K562 (cell line): ENCODE results near the gene HS3ST3B1. TPM values are rescaled to one million over a fixed set of nuclear protein-coding genes. Genes with fewer than 3 reads are reported as not detected.

Experiments
- ATAC-seq: fragments of 200-7000 bp; cut with Tn5 transposase; 3 replicates; pipeline ENCODE4 v1.9.1; 2020; ENCODE audit warnings: moderate library complexity
- Bru-seq: library from RNA; stranded (reverse); fragments of 400-500 nt; gene quantifications from one replicate; lab custom pipeline; 2021; lab: Mats Ljungman, UMichigan
- BruChase-seq, 2 experiments: library from RNA; stranded (reverse); fragments of 400-500 nt; gene quantifications; one replicate each; lab custom pipeline; 2021; lab: Mats Ljungman, UMichigan
- BruUV-seq: library from RNA; stranded (reverse); fragments of 400-500 nt; replicated peaks from 2 replicates; lab custom pipeline; 2021; lab: Mats Ljungman, UMichigan
- CTCF ChIA-PET: fragments of 300-600 bp; formaldehyde crosslinking; extraction: SDS; loops from one replicate; lab custom pipeline; 2021; ENCODE audit warnings: low intra/inter-chr PET ratio; lab: Yijun Ruan, JAX
- POLR2A ChIA-PET: fragments of 300-600, 350-650 bp; sonication (Branson Sonifier 250); formaldehyde crosslinking; extraction: SDS; loops from one replicate; lab custom pipeline; 2021; ENCODE audit warnings: antibody characterized with exemption, inconsistent platforms; lab: Yijun Ruan, JAX
- DNase-seq, 4 experiments: peaks; one replicate each; pipeline versions ENCODE4 v3.0.0 to v3.0.0-alpha.2; 2011 to 2018; ENCODE audit warnings: low spot score in 3 of 4, mixed read lengths in 3 of 4; ENCODE audit errors: extremely low read depth in 1 of 4
- FAIRE-seq: peaks from 2 replicates; lab custom pipeline; 2011; peaks lifted over from hg19 to GRCh38; lab: Jason Lieb, UNC
- H2AFZ ChIP-seq: 2 replicates; pipeline ENCODE4 v1.6.0; 2011; ENCODE audit warnings: low read depth, low read length, control low read depth, inconsistent platforms
- H3K27ac ChIP-seq: fragments of 200-600 bp; 3 replicates; pipeline ENCODE4 v1.8.0; 2011; ENCODE audit warnings: low read depth, mild to moderate bottlenecking, control low read depth, inconsistent platforms, low read length, moderate library complexity, mixed read lengths; ENCODE audit errors: extremely low read depth
- H3K27me3 ChIP-seq, 2 experiments: fragments of 300-600 bp in 1 of 2; 2 replicates in 1 of 2; 3 replicates in 1 of 2; pipeline versions ENCODE4 v1.6.0 to v1.8.0; 2011; ENCODE audit warnings: inconsistent platforms in 2 of 2, low read length in 2 of 2, mild to moderate bottlenecking in 1 of 2, mixed read lengths in 1 of 2, moderate library complexity in 1 of 2; ENCODE audit not compliant: control insufficient read depth in 2 of 2, insufficient read depth in 2 of 2
- H3K36me3 ChIP-seq: fragments of 300-600 bp; 3 replicates; pipeline ENCODE4 v1.8.0; 2011; ENCODE audit warnings: mild to moderate bottlenecking, low read length, inconsistent platforms; ENCODE audit not compliant: control insufficient read depth, insufficient read depth
- H3K4me1 ChIP-seq, 2 experiments: fragments of 200-600 bp in 1 of 2; replicated peaks in 1 of 2; 2 replicates in 1 of 2; 3 replicates in 1 of 2; pipeline versions ENCODE4 v1.5.1 to v1.8.0; 2011; ENCODE audit warnings: inconsistent platforms in 2 of 2, low read length in 2 of 2, mild to moderate bottlenecking in 1 of 2, mixed read lengths in 1 of 2, moderate library complexity in 1 of 2; ENCODE audit not compliant: control insufficient read depth in 2 of 2, insufficient read depth in 2 of 2
- H3K4me2 ChIP-seq: 2 replicates; pipeline ENCODE4 v1.6.1; 2011; ENCODE audit warnings: low read length, control low read depth, inconsistent platforms, mixed read lengths; ENCODE audit not compliant: insufficient read depth
- H3K4me3 ChIP-seq: fragments of 200-600 bp; sonication (generic), shearing (Covaris generic); 2 replicates; pipeline ENCODE4 v1.5.1; 2016; ENCODE audit warnings: control low read depth, inconsistent platforms
- H3K79me2 ChIP-seq: fragments of 200-600 bp; 3 replicates; pipeline ENCODE4 v1.8.0; 2011; ENCODE audit warnings: low read length, inconsistent platforms; ENCODE audit not compliant: control insufficient read depth, insufficient read depth
- H3K9ac ChIP-seq, 2 experiments: 2 replicates each; pipeline versions ENCODE4 v1.6.0 to v1.6.1; 2011; ENCODE audit warnings: low read depth in 2 of 2, low read length in 2 of 2, control low read depth in 1 of 2, inconsistent platforms in 1 of 2, mild to moderate bottlenecking in 1 of 2, mixed read lengths in 1 of 2; ENCODE audit not compliant: insufficient read depth in 1 of 2
- H3K9me1 ChIP-seq: one replicate; pipeline ENCODE4 v1.6.0; 2011; ENCODE audit warnings: inconsistent platforms, mild to moderate bottlenecking, low read length, moderate library complexity; ENCODE audit not compliant: control insufficient read depth, insufficient read depth
- H3K9me3 ChIP-seq: replicated peaks from 2 replicates; pipeline ENCODE4 v1.5.1; 2011; ENCODE audit warnings: low read depth, low read length, inconsistent platforms; ENCODE audit not compliant: control insufficient read depth, insufficient read depth
- H4K20me1 ChIP-seq: replicated peaks from 2 replicates; pipeline ENCODE4 v1.6.1; 2011; ENCODE audit warnings: low read length, inconsistent platforms, mixed read lengths; ENCODE audit not compliant: control insufficient read depth, insufficient read depth
- GABPA ChIP-seq: fragments of 200-800 bp; sonication (Bioruptor generic); conservative IDR thresholded peaks from 2 replicates; pipeline ENCODE4 v1.6.1; 2016; ENCODE audit warnings: low read depth, missing genetic modification characterization, missing compliant biosample characterization
- HEY1 ChIP-seq: fragments of 250-450 bp; sonication (Bioruptor Pico); IDR thresholded peaks from 2 replicates; pipeline ENCODE4 v1.5.0; 2020; ENCODE audit warnings: mild to moderate bottlenecking, moderate library complexity, borderline replicate concordance
- PML ChIP-seq: IDR thresholded peaks from 2 replicates; pipeline ENCODE4 v1.6.1; 2012; ENCODE audit warnings: low read length, inconsistent platforms
- POLR2AphosphoS5 ChIP-seq: IDR thresholded peaks from 2 replicates; pipeline ENCODE4 v1.6.1; 2011; ENCODE audit warnings: mild to moderate bottlenecking, low read depth, low read length, moderate library complexity; ENCODE audit not compliant: control insufficient read depth, insufficient read depth
- RFX1 ChIP-seq: fragments of 450-650 bp; IDR thresholded peaks from 2 replicates; pipeline ENCODE4 v1.6.1; 2016; ENCODE audit warnings: mild to moderate bottlenecking, moderate library complexity
- U2AF2 ChIP-seq: fragments of 200-400 bp; formaldehyde crosslinking; optimal IDR thresholded peaks from 2 replicates; pipeline ENCODE3; 2017; ENCODE audit warnings: low read depth, mild to moderate bottlenecking, low read length
- YY1 ChIP-seq, 3 experiments: IDR thresholded peaks; 2 replicates each; pipeline ENCODE4 v1.6.1; 2011; ENCODE audit warnings: low read length in 2 of 3, mild to moderate bottlenecking in 2 of 3, moderate library complexity in 2 of 3, borderline replicate concordance in 1 of 3, control low read depth in 1 of 3, low read depth in 1 of 3; ENCODE audit not compliant: insufficient read depth in 3 of 3, insufficient replicate concordance in 2 of 3, control insufficient read depth in 1 of 3, insufficient read length in 1 of 3; ENCODE audit errors: extremely low read depth in 1 of 3
- ZNF79 ChIP-seq: fragments of 250-450 bp; sonication (Bioruptor Pico); IDR thresholded peaks from 2 replicates; pipeline ENCODE4 v1.4.0; 2020; ENCODE audit warnings: low read depth, mild to moderate bottlenecking, moderate library complexity
- ZNF830 ChIP-seq: fragments of 250-450 bp; sonication (Bioruptor Pico); IDR thresholded peaks from 2 replicates; pipeline ENCODE4 v1.5.0; 2021; ENCODE audit warnings: mild to moderate bottlenecking
- WGBS: fragments of 100-300 bp; shearing (Covaris generic); methylation state at CpG from one replicate; pipeline ENCODE4 v1.1.6; 2016; ENCODE audit warnings: low coverage, mixed read lengths; ENCODE audit not compliant: insufficient coverage; ENCODE audit errors: missing lambda C conversion rate; 5-methylcytosine and 5-hydroxymethylcytosine counted together
- in situ Hi-C: fragments of 300-500 bp; cut with MboI; formaldehyde crosslinking; loops from 4 replicates; pipeline ENCODE4 v1.15.0; 2018; ENCODE audit warnings: inconsistent platforms, mixed read lengths
- intact Hi-C: fragments of 100-400 bp; cut with micrococcal nuclease; formaldehyde crosslinking; loops from 2 replicates; pipeline ENCODE4 v1.14.2; 2022
- long read RNA-seq, 3 experiments: library from polyadenylated mRNA in 2 of 3; library from RNA in 1 of 3; unstranded in 2 of 3; stranded (forward) in 1 of 3; transcript quantifications; one replicate each; pipeline ENCODE4 v2.0.0, GENCODE V29; 2019 to 2022
- polyA minus RNA-seq, 3 experiments: library from RNA; depleted of rRNA, polyadenylated mRNA; stranded (reverse); fragments of >200 nt; gene quantifications; 2 replicates each; pipeline ENCODE4 v1.2.3, GENCODE V29; 2011
- polyA plus RNA-seq, 8 experiments: library from polyadenylated mRNA; depleted of rRNA in 4 of 8; stranded (reverse) in 5 of 8; unstranded in 3 of 8; fragments of >200 nt; fragmentation: Nextera tagmentation in 2 of 8; fragmentation: Illumina TruSeq in 1 of 8; extraction: Ambion mirVana in 2 of 8; extraction: Trizol in 1 of 8; gene quantifications; 2 replicates each; pipeline versions ENCODE4 v1.2.1 to v1.2.3, GENCODE V29; 2011 to 2014; ENCODE audit warnings: inconsistent platforms in 1 of 8, missing spikeins in 1 of 8
- total RNA-seq, 7 experiments: library from RNA; depleted of rRNA in 6 of 7; stranded (reverse); fragments of >200 nt in 6 of 7; fragmentation: Illumina TruSeq in 2 of 7; extraction: Trizol in 2 of 7; gene quantifications; 2 replicates each; pipeline versions ENCODE4 v1.2.1 to v1.2.3, GENCODE V29; 2011 to 2021; ENCODE audit warnings: low replicate concordance in 1 of 7

The HS3ST3B1 gene
- total RNA-seq (2011; cell fraction: chromatin; rRNA removed; ENCODE audit: low replicate concordance): 4.9 and 5.2 TPM in 2 replicates
- 9.3 and 11.5 TPM in 2 replicates for total RNA-seq (2011; cell fraction: nucleolus; rRNA removed)
- total RNA-seq (2011; cell fraction: nucleoplasm; rRNA removed): 8.4 and 12.7 TPM in 2 replicates
- 8.0 and 10.5 TPM in 2 replicates for total RNA-seq (2014; rRNA removed)
- total RNA-seq (2014; rRNA removed; fragmentation: Illumina TruSeq; extraction: Trizol): 3.3 and 3.4 TPM in 2 replicates
- total RNA-seq (2015; rRNA removed; fragmentation: Illumina TruSeq; extraction: Trizol): 5.5 and 5.7 TPM in 2 replicates
- total RNA-seq (2021): 12.9 and 13.0 TPM in 2 replicates
- polyA plus RNA-seq (2011; rRNA removed): 1.9 and 2.7 TPM in 2 replicates
- 2.2 and 3.6 TPM in 2 replicates for polyA plus RNA-seq (2011; cell fraction: cytosol; rRNA removed)
- polyA plus RNA-seq (2011; cell fraction: nucleus; rRNA removed): 2.8 and 3.8 TPM in 2 replicates
- 5.4 and 5.9 TPM in 2 replicates for polyA plus RNA-seq (2012)
- polyA plus RNA-seq (2014; fragmentation: Illumina TruSeq; extraction: Trizol): 2.5 and 2.6 TPM in 2 replicates
- polyA plus RNA-seq (2014; fragmentation: Nextera tagmentation; extraction: Ambion mirVana): 1 to 10 TPM; 2.6 to 5.3 TPM
- polyA plus RNA-seq (2014; rRNA removed): 3.7 and 3.9 TPM in 2 replicates
- polyA minus RNA-seq (2011; rRNA and poly(A)+ RNA removed): 4.1 and 5.5 TPM in 2 replicates
- 3.9 and 6.8 TPM in 2 replicates for polyA minus RNA-seq (2011; cell fraction: cytosol; rRNA and poly(A)+ RNA removed)
- polyA minus RNA-seq (2011; cell fraction: nucleus; rRNA and poly(A)+ RNA removed): 5.5 and 7.1 TPM in 2 replicates
- percentile 67 among the genes with signal in this experiment for Bru-seq, nascent RNA
- percentile 60 among the genes with signal in this experiment for BruChase-seq, experiment 1, labeled RNA remaining after a 2-hour chase
- BruChase-seq, experiment 2, labeled RNA remaining after a 6-hour chase: percentile 63 among the genes with signal in this experiment
- long read RNA-seq, experiment 1, full-length matches to known transcripts: 4 of 30 reads
- long read RNA-seq, experiment 1, partial matches to known transcripts: 1 of 30 reads
- long read RNA-seq, experiment 1, other reads (novel, unspliced or antisense): 25 of 30 reads
- long read RNA-seq, experiment 2, full-length matches to known transcripts: 1 of 4 reads
- long read RNA-seq, experiment 2, partial matches to known transcripts: 0 of 4 reads
- long read RNA-seq, experiment 2, other reads (novel, unspliced or antisense): 3 of 4 reads
- long read RNA-seq, experiment 3, partial matches to known transcripts: 0 of 3 reads
- long read RNA-seq, experiment 3, other reads (novel, unspliced or antisense): 2 of 3 reads

- Histone ChIP-seq H2AFZ (peak within 1 kb of the TSS; percentile 89), H3K36me3 (peaks cover 7% of the 10 kb centered on the region; the same call in 1 of the 3 replicates), H3K4me3 (peak within 1 kb of the TSS; percentile 54), H3K9me1 (no peaks in the 10 kb centered on the region), H3K9ac (peak within 1 kb of the TSS; percentile 73 to 96), H3K79me2 (peaks cover 47% of the 10 kb centered on the region), H3K27ac (peak within 1 kb of the TSS; percentile 70), H3K9me3 (no peaks in the 10 kb centered on the region), H3K27me3 (peaks cover 0 to 3% of the 10 kb centered on the region in 2 experiments; a peak in 2 of 5 replicates), H3K4me1 (peaks cover 22 to 43% of the 10 kb centered on the region in 2 experiments; a peak in 4 of 5 replicates), H4K20me1 (0 out of 2 replicates have a peak, but pooled peaks cover 6% of the 10 kb centered on the region), H3K4me2 (peak within 1 kb of the TSS; percentile 95)
- intact Hi-C loops: loop anchor here (5.0 kb wide), 1 partner anchor 37 kb away; no protein-coding TSS in a partner anchor
- 0% methylated on average over 23 of the region's 49 CpGs for WGBS
- FAIRE-seq (peak; percentile 98), DNase-seq (peak; percentile 90 to 96 (median 94)), ATAC-seq (peak; percentile 90)
- ChIA-PET POLR2A (interaction anchor here (0.6 to 1.3 kb wide), 10 partner anchors 15 to 1351 kb away, joined by 3 to 7 read pairs (median 3); no protein-coding TSS in a partner anchor), CTCF (no interaction called here)
- in situ Hi-C loops: no loop called here
- BruUV-seq: no TSS peak
- peak; percentile 58; the same call in 1 of the 2 replicates for TF ChIP-seq GABPA (tag)
- peak in 1 of 3 experiments; percentile 5 for TF ChIP-seq YY1 (IDR thresholded peaks at IDR 0.05; ENCODE audit: borderline replicate concordance in 1 of 3, control insufficient read depth in 1 of 3, extremely low read depth in 1 of 3, insufficient read depth in 3 of 3, insufficient read length in 1 of 3, insufficient replicate concordance in 2 of 3, low read depth in 1 of 3, low read length in 2 of 3)
- TF ChIP-seq RFX1: peak; percentile 74
- 0 out of 2 replicates have a peak, but pooled peaks have one; percentile 46 for TF ChIP-seq ZNF830
- no peak for TF ChIP-seq U2AF2
- peak; percentile 50; the same call in 1 of the 2 replicates for TF ChIP-seq PML
- TF ChIP-seq HEY1 (CRISPR knock-in tag): no peak
- no peak for TF ChIP-seq ZNF79 (CRISPR knock-in tag)
- TF ChIP-seq POLR2AphosphoS5: peak; percentile 66
Observed at GRCh38 chr17:14300575-14301278, at the start of gene HS3ST3B1. Gene HS3ST3B1, plus strand, starts transcription at chr17:14301081. Its CDS starts 438 bp downstream, at chr17:14301519.
